ENCODE data around the gene RNU11.

GRCh38 chr1:28606771-28607170 lies 41.6 kb upstream of the RNU11 start:
- TF ChIP-seq NFIC (IDR thresholded peaks at IDR 0.05) (no peak), RAD21 (IDR thresholded peaks at IDR 0.05; ENCODE audit: low read depth) (no peak)

Data from Ishikawa (cell line).